Esophagus squamous epithelium (tissue), 5 donors: Measurements from ENCODE around the gene SNTN. TPM values are rescaled to one million over a fixed set of nuclear protein-coding genes. Genes with fewer than 3 reads are reported as not detected.
"Not testable (repeated sequence)": the region's sequence is repeated elsewhere in the genome, so short reads cannot be mapped to it uniquely, and the experiment has no call there.

Source experiments
- DNase-seq: peaks from one replicate; lab custom pipeline; 2025; lab: John Stamatoyannopoulos, UW
- H3K27ac ChIP-seq, 4 donors: fragments of 200-600 bp; sonication (generic); one replicate each; pipeline ENCODE4 v1.5.1; 2016 to 2019; ENCODE audit warnings: mild to moderate bottlenecking in 1 of 4
- H3K27me3 ChIP-seq, 4 donors: fragments of 200-600 bp; sonication (generic); 1 replicate in 3 of 4; 2 replicates in 1 of 4; pipeline versions ENCODE4 v1.5.1 to v1.6.0; 2017 to 2021; ENCODE audit warnings: antibody characterized with exemption in 1 of 4
- H3K36me3 ChIP-seq, 3 donors: fragments of 200-600 bp; sonication (generic); one replicate each; pipeline ENCODE4 v1.5.1; 2016 to 2019
- H3K4me1 ChIP-seq, 3 donors: fragments of 200-600 bp; sonication (generic); one replicate each; pipeline ENCODE4 v1.5.1; 2017 to 2019
- H3K4me3 ChIP-seq, 4 donors: fragments of 200-600 bp; sonication (generic); 1 replicate in 3 of 4; 2 replicates in 1 of 4; pipeline ENCODE4 v1.5.1; 2016 to 2019; ENCODE audit warnings: mild to moderate bottlenecking in 2 of 4, moderate library complexity in 1 of 4
- H3K9me3 ChIP-seq, 3 donors: fragments of 200-600 bp; sonication (generic); one replicate each; pipeline ENCODE4 v1.5.1; 2016 to 2019
- CTCF ChIP-seq, 6 experiments: fragments of 450-650 bp in 4 of 6; fragments of 200-600 bp in 2 of 6; sonication (generic) in 2 of 6; IDR thresholded peaks; one replicate each; pipeline ENCODE4 v1.5.1; 2016 to 2019; ENCODE audit warnings: antibody characterized with exemption in 6 of 6, mild to moderate bottlenecking in 4 of 6, moderate library complexity in 4 of 6
- POLR2A ChIP-seq, 4 donors: fragments of 450-650 bp; IDR thresholded peaks; one replicate each; pipeline ENCODE4 v1.6.1; 2017; ENCODE audit warnings: antibody characterized with exemption in 4 of 4, mild to moderate bottlenecking in 4 of 4, moderate library complexity in 3 of 4
- WGBS, 2 donors: methylation state at CpG; one replicate each; pipeline ENCODE4 v1.1.5; 2018; 5-methylcytosine and 5-hydroxymethylcytosine counted together
- intact Hi-C: fragments of 100-400 bp; cut with DNase I; formaldehyde crosslinking; loops from one replicate; pipeline ENCODE4 v1.15.0; 2022
- total RNA-seq, 4 donors: library from RNA; depleted of rRNA; stranded (reverse); fragments of >200 nt; gene quantifications; one replicate each; pipeline ENCODE4 v1.1.0, GENCODE V29; 2016
- donor health status: DM: yes; HTN: yes; CAD: no.

Gene SNTN
- total RNA-seq, 4 donors from 2014 or later, result not detected

GRCh38 chr3:63639806-63640205 is 12.7 kb upstream of the SNTN start:
- intact Hi-C loops, result no loop called here
- no peak for DNase-seq
- Histone ChIP-seq H3K9me3 (no peaks in the 10 kb centered on the region), H3K4me3 (no peak overlapping the region), H3K27ac (no peak overlapping the region), H3K4me1 (no peaks in the 10 kb centered on the region), H3K27me3 (no peaks in the 10 kb centered on the region), H3K36me3 (no peaks in the 10 kb centered on the region)
- WGBS, 2 donors, result 89 to 91% methylated on average over 2 of the region's 2 CpGs
- no peak for TF ChIP-seq CTCF (IDR thresholded peaks at IDR 0.05)
- no peak for TF ChIP-seq POLR2A (IDR thresholded peaks at IDR 0.05)

GRCh38 chr3:63642488-63642887 is 10.0 kb upstream of the SNTN start:
- Histone ChIP-seq H3K36me3 (no peaks in the 10 kb centered on the region), H3K27ac (no peak overlapping the region), H3K4me3 (no peak overlapping the region), H3K27me3 (no peaks in the 10 kb centered on the region), H3K9me3 (no peaks in the 10 kb centered on the region), H3K4me1 (no peaks in the 10 kb centered on the region)
- TF ChIP-seq POLR2A (IDR thresholded peaks at IDR 0.05) (no peak), CTCF (IDR thresholded peaks at IDR 0.05) (no peak)
- 82 to 86% methylated on average over 1 of the region's 1 CpG for WGBS, 2 donors
- DNase-seq, result no peak
- intact Hi-C loops, result no loop called here

GRCh38 chr3:63644212-63644797 is 8.2 kb upstream of the SNTN start:
- WGBS, 2 donors, result 55 to 73% methylated on average over 5 of the region's 5 CpGs
- no peak for TF ChIP-seq CTCF (IDR thresholded peaks at IDR 0.05)
- no peak for TF ChIP-seq POLR2A (IDR thresholded peaks at IDR 0.05)
- no peak overlapping the region for H3K4me3 ChIP-seq
- intact Hi-C loops, result no loop called here
- H3K27me3 ChIP-seq, result no peaks in the 10 kb centered on the region
- DNase-seq, result no peak
- no peaks in the 10 kb centered on the region for H3K9me3 ChIP-seq
- H3K4me1 ChIP-seq, result no peaks in the 10 kb centered on the region
- no peaks in the 10 kb centered on the region for H3K36me3 ChIP-seq
- H3K27ac ChIP-seq, result no peak overlapping the region

GRCh38 chr3:63644928-63645781 is 7.3 kb upstream of the SNTN start:
- H3K27me3 ChIP-seq, intact Hi-C loops, H3K9me3 ChIP-seq, H3K27ac ChIP-seq, H3K4me1 ChIP-seq, H3K36me3 ChIP-seq, DNase-seq: not testable (repeated sequence)
- H3K4me3 ChIP-seq, result peak overlapping the region in 1 of 4 donors; percentile 16
- 50 to 61% methylated on average over 8 to 16 of the region's 25 CpGs for WGBS, 2 donors

GRCh38 chr3:63654211-63654610 is 1.7 kb downstream of the SNTN start:
- Histone ChIP-seq H3K36me3 (no peaks in the 10 kb centered on the region), H3K4me1 (no peaks in the 10 kb centered on the region), H3K27ac (no peak overlapping the region), H3K9me3 (no peaks in the 10 kb centered on the region), H3K4me3 (no peak overlapping the region), H3K27me3 (no peaks in the 10 kb centered on the region)
- DNase-seq, result no peak
- intact Hi-C loops, result no loop called here
- no peak for TF ChIP-seq POLR2A (IDR thresholded peaks at IDR 0.05)
- TF ChIP-seq CTCF (IDR thresholded peaks at IDR 0.05), result no peak
- 48 to 85% methylated on average over 4 of the region's 4 CpGs for WGBS, 2 donors
